ENCODE results near the gene EML1. TPM values are rescaled to one million over a fixed set of nuclear protein-coding genes. Genes with fewer than 3 reads are reported as not detected.

EML1 gene
- total RNA-seq, 1 experiment from 2014 or later, result 9.5 TPM

GRCh38 chr14:99809360-99809759, 16.1 kb downstream of the EML1 start:
- H3K27ac Mint-ChIP-seq (ENCODE audit: low read depth, unreplicated experiment), result no peak overlapping the region
- no peaks in the 10 kb centered on the region for H3K36me3 Mint-ChIP-seq (ENCODE audit: insufficient read depth, unreplicated experiment)
- H3K4me1 Mint-ChIP-seq (ENCODE audit: insufficient read depth, unreplicated experiment), result no peaks in the 10 kb centered on the region
- no peak for TF ChIP-seq CTCF (IDR thresholded peaks at IDR 0.05; ENCODE audit: unreplicated experiment)
- POLR2A ChIA-PET, result no interaction called here
- CTCF ChIA-PET, result interaction anchor here (0.5 to 1.4 kb wide), 4 partner anchors 12 to 111 kb away, joined by 3 to 4 read pairs (median 3); no protein-coding TSS in a partner anchor
- intact Hi-C loops (cut with micrococcal nuclease), result no loop called here
- H3K4me3 Mint-ChIP-seq (ENCODE audit: unreplicated experiment), result no peak overlapping the region
- no TSS peak for BruUV-seq (replicated peaks)
- no peaks in the 10 kb centered on the region for H3K27me3 Mint-ChIP-seq (ENCODE audit: insufficient read depth, unreplicated experiment)
- DNase-seq (ENCODE audit: unreplicated experiment), result peak; percentile 65
- H3K9me3 Mint-ChIP-seq (ENCODE audit: unreplicated experiment), result no peaks in the 10 kb centered on the region

DNA sequence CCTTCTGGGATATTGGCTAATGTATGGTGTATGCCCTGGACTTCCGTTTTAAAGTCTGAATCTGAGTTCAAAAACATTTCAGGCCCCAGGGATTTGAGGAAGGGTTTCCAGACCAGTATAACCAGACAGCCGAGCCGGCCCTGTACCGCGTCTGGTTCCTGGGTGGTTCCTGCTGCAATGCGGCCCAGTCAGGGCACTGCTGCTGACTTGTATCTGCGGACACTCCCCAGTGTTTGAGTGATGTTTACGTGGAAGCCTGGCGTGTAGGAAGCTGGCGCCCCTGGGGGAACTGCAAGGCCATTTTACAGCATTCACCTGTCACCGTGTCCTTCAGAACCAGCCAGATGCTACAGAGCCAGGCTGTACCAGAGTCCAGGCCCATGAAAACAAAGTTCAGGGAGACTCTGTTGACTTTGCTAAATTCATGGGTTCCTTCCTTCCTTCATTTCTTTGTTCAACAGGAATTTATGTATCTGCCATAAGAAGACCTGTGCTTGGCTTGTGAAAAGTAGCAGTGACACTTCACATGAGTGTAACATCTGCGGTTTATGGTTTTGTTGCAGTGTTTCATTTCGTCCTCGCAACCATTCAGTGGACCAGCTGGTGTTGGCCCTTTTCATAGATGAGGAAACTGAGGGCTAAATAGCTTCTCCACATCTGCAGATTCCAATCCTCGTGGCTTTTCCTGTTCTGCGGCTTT, 16.8 kb downstream of the EML1 start:
- H3K4me3 Mint-ChIP-seq (ENCODE audit: unreplicated experiment), result no peak overlapping the region
- ChIA-PET CTCF (interaction anchor here (1.4 kb wide), 1 partner anchor 13 kb away, joined by 3 read pairs; no protein-coding TSS in a partner anchor), POLR2A (interaction anchor here (0.7 kb wide), 1 partner anchor 29 kb away, joined by 3 read pairs; no protein-coding TSS in a partner anchor)
- intact Hi-C loops (cut with micrococcal nuclease), result no loop called here
- TF ChIP-seq CTCF (IDR thresholded peaks at IDR 0.05; ENCODE audit: unreplicated experiment), result no peak
- H3K36me3 Mint-ChIP-seq (ENCODE audit: insufficient read depth, unreplicated experiment), result no peaks in the 10 kb centered on the region
- no TSS peak for BruUV-seq (replicated peaks)
- no peak overlapping the region for H3K27ac Mint-ChIP-seq (ENCODE audit: low read depth, unreplicated experiment)
- DNase-seq (ENCODE audit: unreplicated experiment), result no peak
- H3K27me3 Mint-ChIP-seq (ENCODE audit: insufficient read depth, unreplicated experiment), result no peaks in the 10 kb centered on the region
- H3K4me1 Mint-ChIP-seq (ENCODE audit: insufficient read depth, unreplicated experiment), result no peaks in the 10 kb centered on the region
- H3K9me3 Mint-ChIP-seq (ENCODE audit: unreplicated experiment), result no peaks in the 10 kb centered on the region

DNA sequence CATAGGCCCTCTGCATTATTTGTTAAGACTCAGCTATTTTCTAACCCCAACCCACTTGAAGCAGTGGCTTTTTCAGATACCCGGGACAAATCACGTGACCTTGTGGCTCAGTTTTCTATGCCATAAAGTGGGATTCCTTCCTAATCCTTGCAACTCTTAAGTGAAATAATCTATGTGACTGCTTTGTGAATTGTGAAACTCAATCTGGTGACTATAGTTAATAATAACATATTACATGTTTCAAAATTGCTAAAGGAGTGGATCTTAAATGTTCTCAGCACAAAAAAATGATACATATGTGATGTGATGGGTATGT, 17.3 kb downstream of the EML1 start:
- DNase-seq (ENCODE audit: unreplicated experiment), result no peak
- intact Hi-C loops (cut with micrococcal nuclease), result no loop called here
- Mint-ChIP-seq H3K27me3 (ENCODE audit: insufficient read depth, unreplicated experiment) (no peaks in the 10 kb centered on the region), H3K9me3 (ENCODE audit: unreplicated experiment) (no peaks in the 10 kb centered on the region), H3K4me1 (ENCODE audit: insufficient read depth, unreplicated experiment) (no peaks in the 10 kb centered on the region), H3K36me3 (ENCODE audit: insufficient read depth, unreplicated experiment) (no peaks in the 10 kb centered on the region), H3K4me3 (ENCODE audit: unreplicated experiment) (no peak overlapping the region), H3K27ac (ENCODE audit: low read depth, unreplicated experiment) (no peak overlapping the region)
- POLR2A ChIA-PET, result interaction anchor here (0.7 kb wide), 1 partner anchor 28 kb away, joined by 3 read pairs; no protein-coding TSS in a partner anchor
- TF ChIP-seq CTCF (IDR thresholded peaks at IDR 0.05; ENCODE audit: unreplicated experiment), result no peak
- CTCF ChIA-PET, result no interaction called here
- no TSS peak for BruUV-seq (replicated peaks)

GRCh38 chr14:99812096-99812750, 19.0 kb downstream of the EML1 start:
- no peaks in the 10 kb centered on the region for H3K36me3 Mint-ChIP-seq (ENCODE audit: insufficient read depth, unreplicated experiment)
- H3K4me3 Mint-ChIP-seq (ENCODE audit: unreplicated experiment), result no peak overlapping the region
- DNase-seq (ENCODE audit: unreplicated experiment), result no peak
- CTCF ChIA-PET, result interaction anchor here (1.1 kb wide), 1 partner anchor 73 kb away, joined by 4 read pairs; no protein-coding TSS in a partner anchor
- POLR2A ChIA-PET, result no interaction called here
- H3K9me3 Mint-ChIP-seq (ENCODE audit: unreplicated experiment), result no peaks in the 10 kb centered on the region
- no peaks in the 10 kb centered on the region for H3K27me3 Mint-ChIP-seq (ENCODE audit: insufficient read depth, unreplicated experiment)
- TF ChIP-seq CTCF (IDR thresholded peaks at IDR 0.05; ENCODE audit: unreplicated experiment), result no peak
- BruUV-seq (replicated peaks), result no TSS peak
- intact Hi-C loops (cut with micrococcal nuclease), result no loop called here
- H3K4me1 Mint-ChIP-seq (ENCODE audit: insufficient read depth, unreplicated experiment), result no peaks in the 10 kb centered on the region
- no peak overlapping the region for H3K27ac Mint-ChIP-seq (ENCODE audit: low read depth, unreplicated experiment)

Data from MCF 10A (cell line).